ENCODE measurements around the gene RAB8A. TPM values are rescaled to one million over a fixed set of nuclear protein-coding genes. Genes with fewer than 3 reads are reported as not detected.

The RAB8A gene
- total and polyA plus RNA-seq, 4 experiments from 2014 or later: 83.9 to 96.8 (median 86.2) TPM

DNA sequence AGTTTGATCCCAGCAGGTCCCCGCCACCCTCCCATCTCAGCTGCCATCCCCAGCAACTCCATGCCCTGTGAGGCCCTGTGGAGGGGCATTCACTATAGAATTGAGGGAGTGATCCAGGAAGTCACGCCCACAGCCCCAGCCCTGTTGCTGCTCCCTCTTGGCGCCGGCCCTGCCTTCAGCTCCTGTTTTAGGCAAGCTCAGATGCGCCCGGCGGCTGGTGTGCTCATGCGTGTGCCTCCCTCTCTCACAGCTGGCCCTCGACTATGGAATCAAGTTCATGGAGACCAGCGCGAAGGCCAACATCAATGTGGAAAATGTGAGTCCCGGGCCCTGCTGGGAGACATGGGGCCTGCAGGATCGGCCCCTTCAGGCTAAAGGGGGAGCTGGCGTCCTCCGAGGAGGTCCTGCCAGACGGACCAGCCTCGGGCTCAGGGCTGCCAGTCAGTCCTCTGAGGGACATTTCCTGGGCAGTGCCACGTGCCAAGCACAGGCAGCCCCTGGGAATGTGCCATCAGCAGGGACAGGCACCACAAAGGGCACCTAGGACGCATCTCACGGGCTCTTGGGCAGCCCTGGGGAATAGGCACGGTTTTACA is 16.2 kb downstream of the RAB8A start:
- POLR2A ChIA-PET (ENCODE audit: partially characterized antibody): interaction anchor here (1.1 kb wide), 1 partner anchor 57 kb away, joined by 3 read pairs; no protein-coding TSS in a partner anchor
- peak overlapping the region in 2 of 7 donors; percentile 36 to 55 for H3K27ac Mint-ChIP-seq
- CTCF ChIA-PET (ENCODE audit: partially characterized antibody): no interaction called here
- no peaks in the 10 kb centered on the region for H3K27me3 Mint-ChIP-seq
- H3K27ac ChIP-seq (ENCODE audit: low read depth, low read length): no peak overlapping the region
- no peaks in the 10 kb centered on the region for H3K9me3 ChIP-seq (ENCODE audit: control insufficient read depth in 1 of 2, low read length in 2 of 2)
- no peaks in the 10 kb centered on the region for H3K27me3 ChIP-seq (ENCODE audit: insufficient read depth, low read length)
- H3K4me3 ChIP-seq (ENCODE audit: low read length in 2 of 2): no peak overlapping the region
- H3K4me1 Mint-ChIP-seq: peaks cover 0 to 2% (median 0%) of the 10 kb centered on the region in 4 donors
- H3K36me3 Mint-ChIP-seq: peaks cover 49 to 75% of the 10 kb centered on the region in 2 donors
- no peaks in the 10 kb centered on the region for H3K9me3 Mint-ChIP-seq
- H3K4me1 ChIP-seq (ENCODE audit: insufficient read depth, low read length): no peaks in the 10 kb centered on the region
- intact Hi-C loops (cut with micrococcal nuclease): no loop called here
- no peak for DNase-seq
- peaks cover 92% of the 10 kb centered on the region for H3K36me3 ChIP-seq (ENCODE audit: insufficient read depth, low read length)
- H3K4me3 Mint-ChIP-seq: no peak overlapping the region

DNA sequence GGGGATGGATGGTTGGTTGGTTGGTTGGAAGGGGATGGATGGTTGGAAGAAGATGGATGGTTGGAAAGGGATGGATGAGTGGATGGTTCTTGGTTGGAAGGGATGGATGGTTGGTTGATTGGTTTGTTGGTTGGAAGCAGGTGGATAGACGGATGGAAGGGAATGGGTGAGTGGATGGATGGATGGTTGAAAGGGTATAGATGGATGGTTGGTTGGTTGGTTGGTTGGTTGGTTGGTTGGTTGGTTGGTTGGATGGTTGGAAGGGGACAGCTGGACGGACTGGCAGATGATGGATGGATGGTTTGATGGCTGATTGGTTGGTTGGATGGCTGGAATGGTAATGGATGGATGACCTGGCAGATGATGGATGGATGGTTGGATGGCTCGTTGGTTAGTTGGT is 20.0 kb downstream of the RAB8A start:
- no peak for DNase-seq
- ChIA-PET POLR2A (ENCODE audit: partially characterized antibody) (no interaction called here), CTCF (ENCODE audit: partially characterized antibody) (no interaction called here)
- H3K4me3 ChIP-seq (ENCODE audit: low read length in 2 of 2): no peak overlapping the region
- no peaks in the 10 kb centered on the region for H3K27me3 ChIP-seq (ENCODE audit: insufficient read depth, low read length)
- Mint-ChIP-seq H3K27ac (peak overlapping the region in 3 of 7 donors; percentile 10 to 84 (median 58)), H3K9me3 (no peaks in the 10 kb centered on the region), H3K36me3 (peaks cover 60 to 71% of the 10 kb centered on the region in 2 donors), H3K4me1 (peaks cover 0 to 4% (median under 1%) of the 10 kb centered on the region in 4 donors), H3K4me3 (no peak overlapping the region), H3K27me3 (no peaks in the 10 kb centered on the region)
- no peaks in the 10 kb centered on the region for H3K9me3 ChIP-seq (ENCODE audit: control insufficient read depth in 1 of 2, low read length in 2 of 2)
- H3K4me1 ChIP-seq (ENCODE audit: insufficient read depth, low read length): no peaks in the 10 kb centered on the region
- intact Hi-C loops (cut with micrococcal nuclease): no loop called here
- H3K36me3 ChIP-seq (ENCODE audit: insufficient read depth, low read length): peaks cover 70% of the 10 kb centered on the region
- H3K27ac ChIP-seq (ENCODE audit: low read depth, low read length): no peak overlapping the region

DNA sequence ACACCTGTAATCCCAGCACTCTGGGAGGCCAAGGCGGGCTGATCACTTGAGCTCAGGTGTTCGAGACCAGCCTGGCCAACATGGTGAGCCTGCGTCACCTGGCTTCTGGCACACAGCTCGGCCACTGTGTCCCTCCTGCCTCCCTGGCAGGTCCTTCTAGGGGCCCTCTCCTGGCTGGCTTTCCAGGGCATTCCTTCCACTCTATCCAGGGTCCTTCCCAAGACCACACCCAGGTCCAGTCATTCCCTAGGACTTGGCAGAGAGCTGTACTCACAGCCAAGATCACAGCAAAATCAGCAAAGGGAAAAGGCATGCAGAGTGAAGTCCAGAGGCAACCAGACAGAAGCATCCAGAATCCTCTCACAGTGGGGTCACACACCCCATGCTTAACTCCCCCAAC is 22.1 kb downstream of the RAB8A start:
- intact Hi-C loops (cut with micrococcal nuclease): no loop called here
- Histone ChIP-seq H3K36me3 (ENCODE audit: insufficient read depth, low read length) (peaks cover 49% of the 10 kb centered on the region), H3K27ac (ENCODE audit: low read depth, low read length) (no peak overlapping the region), H3K27me3 (ENCODE audit: insufficient read depth, low read length) (no peaks in the 10 kb centered on the region), H3K9me3 (ENCODE audit: control insufficient read depth in 1 of 2, low read length in 2 of 2) (no peaks in the 10 kb centered on the region), H3K4me1 (ENCODE audit: insufficient read depth, low read length) (no peaks in the 10 kb centered on the region), H3K4me3 (ENCODE audit: low read length in 2 of 2) (no peak overlapping the region)
- POLR2A ChIA-PET (ENCODE audit: partially characterized antibody): interaction anchor here (1.2 to 1.7 kb wide), 2 partner anchors 13 to 64 kb away, joined by 3 to 4 read pairs; no protein-coding TSS in a partner anchor
- no peaks in the 10 kb centered on the region for H3K27me3 Mint-ChIP-seq
- no peaks in the 10 kb centered on the region for H3K9me3 Mint-ChIP-seq
- H3K27ac Mint-ChIP-seq: peak overlapping the region in 3 of 7 donors; percentile 2 to 6 (median 3)
- no peak for DNase-seq
- peaks cover 3 to 8% (median 5%) of the 10 kb centered on the region in 4 donors for H3K4me1 Mint-ChIP-seq
- H3K36me3 Mint-ChIP-seq: peaks cover 49 to 54% of the 10 kb centered on the region in 2 donors
- no peak overlapping the region for H3K4me3 Mint-ChIP-seq
- CTCF ChIA-PET (ENCODE audit: partially characterized antibody): interaction anchor here (2.5 kb wide), 1 partner anchor 10 kb away, joined by 6 read pairs; the partner anchor contains the start of gene HSH2D

DNA sequence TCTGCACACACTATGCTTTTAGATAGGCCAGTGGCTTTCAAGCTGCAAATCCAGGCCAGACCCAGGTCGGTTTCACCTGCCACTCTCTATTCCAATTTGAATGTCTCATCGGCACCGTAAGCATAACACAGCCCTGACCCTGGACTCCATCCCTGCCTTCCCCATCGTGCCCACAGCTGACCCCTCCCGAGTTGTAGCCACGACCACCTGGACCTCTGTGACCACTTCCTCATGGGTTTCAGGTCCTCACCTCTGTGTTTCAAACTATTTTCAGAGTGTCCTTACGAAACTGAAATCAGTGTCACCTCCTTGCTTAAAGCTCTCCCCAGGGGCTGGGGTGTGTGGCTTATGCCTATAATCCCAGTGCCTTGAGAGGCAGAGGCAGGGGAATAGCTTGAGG is 22.8 kb downstream of the RAB8A start:
- Histone ChIP-seq H3K36me3 (ENCODE audit: insufficient read depth, low read length) (peaks cover 42% of the 10 kb centered on the region), H3K9me3 (ENCODE audit: control insufficient read depth in 1 of 2, low read length in 2 of 2) (no peaks in the 10 kb centered on the region), H3K4me3 (ENCODE audit: low read length in 2 of 2) (no peak overlapping the region), H3K27me3 (ENCODE audit: insufficient read depth, low read length) (no peaks in the 10 kb centered on the region), H3K4me1 (ENCODE audit: insufficient read depth, low read length) (peaks cover under 1% of the 10 kb centered on the region), H3K27ac (ENCODE audit: low read depth, low read length) (no peak overlapping the region)
- Mint-ChIP-seq H3K27ac (peak overlapping the region in 3 of 7 donors; percentile 2 to 66 (median 32)), H3K27me3 (no peaks in the 10 kb centered on the region), H3K9me3 (no peaks in the 10 kb centered on the region), H3K4me1 (peaks cover 5 to 9% (median 7%) of the 10 kb centered on the region in 4 donors), H3K4me3 (no peak overlapping the region), H3K36me3 (peaks cover 46 to 48% of the 10 kb centered on the region in 2 donors)
- POLR2A ChIA-PET (ENCODE audit: partially characterized antibody): interaction anchor here (1.2 to 1.7 kb wide), 2 partner anchors 12 to 64 kb away, joined by 3 to 4 read pairs; no protein-coding TSS in a partner anchor
- no peak for DNase-seq
- CTCF ChIA-PET (ENCODE audit: partially characterized antibody): interaction anchor here (2.5 kb wide), 1 partner anchor 9 kb away, joined by 6 read pairs; the partner anchor contains the start of gene HSH2D
- intact Hi-C loops (cut with micrococcal nuclease): no loop called here

DNA sequence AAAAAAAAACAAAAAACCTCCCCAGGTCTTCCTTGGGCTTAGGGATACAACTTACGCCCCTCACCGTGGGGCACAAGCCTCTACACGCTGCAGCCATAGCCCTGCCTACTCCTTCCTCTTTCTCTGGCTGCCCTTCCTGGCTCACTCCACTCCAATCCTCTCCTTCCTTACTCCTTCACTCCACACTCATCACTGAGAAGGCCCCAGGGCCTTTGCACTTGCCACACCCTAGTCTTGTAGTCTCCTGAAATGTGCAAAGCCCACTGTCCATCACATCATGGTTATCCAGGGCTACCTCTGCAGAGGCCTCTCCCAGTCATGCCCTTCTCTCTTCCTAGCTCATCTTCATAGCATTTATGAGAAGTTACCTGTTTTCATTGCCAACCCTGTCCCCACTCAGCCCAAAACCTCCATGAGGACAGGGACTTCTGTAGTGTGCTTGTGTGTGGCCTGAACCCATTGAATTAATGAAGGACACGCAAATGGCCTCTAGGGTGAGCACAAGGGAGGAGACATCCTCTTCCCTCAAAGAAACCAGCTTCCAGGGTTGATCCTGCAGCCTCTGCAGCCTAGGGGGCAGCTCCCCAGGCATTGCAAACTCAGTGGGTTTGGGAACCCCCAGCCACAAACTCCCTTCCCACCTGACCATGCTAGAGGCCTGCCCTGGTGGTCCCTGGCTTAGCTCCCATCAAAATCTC is 23.9 kb downstream of the RAB8A start:
- ChIA-PET POLR2A (ENCODE audit: partially characterized antibody) (interaction anchor here (0.7 to 1.6 kb wide), 2 partner anchors 9 to 46 kb away, joined by 3 to 4 read pairs; no protein-coding TSS in a partner anchor), CTCF (ENCODE audit: partially characterized antibody) (no interaction called here)
- Histone ChIP-seq H3K36me3 (ENCODE audit: insufficient read depth, low read length) (peaks cover 32% of the 10 kb centered on the region), H3K9me3 (ENCODE audit: control insufficient read depth in 1 of 2, low read length in 2 of 2) (no peaks in the 10 kb centered on the region), H3K4me3 (ENCODE audit: low read length in 2 of 2) (no peak overlapping the region), H3K27ac (ENCODE audit: low read depth, low read length) (no peak overlapping the region), H3K4me1 (ENCODE audit: insufficient read depth, low read length) (peaks cover 7% of the 10 kb centered on the region), H3K27me3 (ENCODE audit: insufficient read depth, low read length) (no peaks in the 10 kb centered on the region)
- intact Hi-C loops (cut with micrococcal nuclease): no loop called here
- H3K4me1 Mint-ChIP-seq: peaks cover 6 to 16% (median 11%) of the 10 kb centered on the region in 4 donors
- no peaks in the 10 kb centered on the region for H3K27me3 Mint-ChIP-seq
- no peaks in the 10 kb centered on the region for H3K9me3 Mint-ChIP-seq
- H3K27ac Mint-ChIP-seq: peak overlapping the region in 3 of 7 donors; percentile 25 to 53 (median 37)
- peaks cover 38 to 39% of the 10 kb centered on the region in 2 donors for H3K36me3 Mint-ChIP-seq
- no peak for DNase-seq
- no peak overlapping the region for H3K4me3 Mint-ChIP-seq

DNA sequence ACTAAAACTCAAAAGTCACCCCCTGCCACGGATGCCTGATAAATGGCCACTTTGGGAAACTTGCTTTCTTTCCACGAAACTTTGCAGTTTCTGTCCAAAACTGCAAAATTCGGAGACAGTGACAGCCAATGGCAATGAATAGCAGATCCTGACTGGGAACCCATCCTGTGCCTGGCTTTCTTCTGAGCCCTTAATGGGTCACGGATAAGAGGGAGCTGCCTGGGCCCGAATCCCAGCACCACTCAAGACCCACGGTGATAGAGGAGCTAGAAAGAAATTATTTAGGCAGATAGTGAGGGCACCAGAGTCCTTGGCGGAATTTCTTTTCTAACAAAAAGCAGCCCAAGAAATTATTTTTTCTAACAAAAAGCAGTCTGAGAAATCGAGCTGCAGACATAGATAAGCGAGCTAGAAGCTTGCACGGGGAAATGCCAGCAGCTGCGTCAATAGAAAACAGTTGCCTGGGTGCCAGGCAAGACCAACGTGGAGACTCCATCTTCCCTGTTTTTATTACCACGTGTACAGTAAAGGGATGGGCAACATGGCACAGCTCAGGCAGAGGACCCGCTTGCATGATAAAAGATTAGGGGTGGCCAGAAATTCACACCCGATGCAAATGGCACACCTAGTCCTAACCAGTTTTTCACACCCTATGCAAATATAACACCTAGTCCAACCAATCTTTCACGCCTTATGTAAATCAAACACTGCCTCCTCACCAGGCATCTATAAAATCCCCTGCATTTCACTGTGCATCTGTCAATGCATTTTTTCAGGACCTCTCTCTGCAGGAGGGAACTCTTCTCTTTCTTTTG is 24.7 kb downstream of the RAB8A start:
- ChIA-PET POLR2A (ENCODE audit: partially characterized antibody) (interaction anchor here (0.7 to 1.6 kb wide), 3 partner anchors 10 to 47 kb away, joined by 3 to 4 read pairs (median 3); no protein-coding TSS in a partner anchor), CTCF (ENCODE audit: partially characterized antibody) (interaction anchor here (1.0 kb wide), 1 partner anchor 10 kb away, joined by 3 read pairs; no protein-coding TSS in a partner anchor)
- Mint-ChIP-seq H3K27ac (peak overlapping the region in 2 of 7 donors; percentile 50 to 53), H3K4me1 (peaks cover 4 to 24% (median 13%) of the 10 kb centered on the region in 4 donors), H3K27me3 (no peaks in the 10 kb centered on the region), H3K4me3 (no peak overlapping the region), H3K36me3 (peaks cover 33 to 34% of the 10 kb centered on the region in 2 donors), H3K9me3 (no peaks in the 10 kb centered on the region)
- Histone ChIP-seq H3K9me3 (ENCODE audit: control insufficient read depth in 1 of 2, low read length in 2 of 2) (no peaks in the 10 kb centered on the region), H3K27ac (ENCODE audit: low read depth, low read length) (no peak overlapping the region), H3K4me1 (ENCODE audit: insufficient read depth, low read length) (peaks cover 7% of the 10 kb centered on the region), H3K4me3 (ENCODE audit: low read length in 2 of 2) (no peak overlapping the region), H3K27me3 (ENCODE audit: insufficient read depth, low read length) (no peaks in the 10 kb centered on the region), H3K36me3 (ENCODE audit: insufficient read depth, low read length) (peaks cover 27% of the 10 kb centered on the region)
- intact Hi-C loops (cut with micrococcal nuclease): no loop called here
- no peak for DNase-seq
